GM12801 (cell line): Measurements from ENCODE around the gene OR1E1.

ENCODE experiments used
- TF ChIP-seq, protein P1 (sequence below): IDR thresholded peaks from one replicate; pipeline ENCODE4 v1.5.1; 2011; ENCODE audit warnings: control low read depth; ENCODE audit not compliant: insufficient read length; ENCODE audit errors: extremely low read depth

Gene OR1E1, protein sequence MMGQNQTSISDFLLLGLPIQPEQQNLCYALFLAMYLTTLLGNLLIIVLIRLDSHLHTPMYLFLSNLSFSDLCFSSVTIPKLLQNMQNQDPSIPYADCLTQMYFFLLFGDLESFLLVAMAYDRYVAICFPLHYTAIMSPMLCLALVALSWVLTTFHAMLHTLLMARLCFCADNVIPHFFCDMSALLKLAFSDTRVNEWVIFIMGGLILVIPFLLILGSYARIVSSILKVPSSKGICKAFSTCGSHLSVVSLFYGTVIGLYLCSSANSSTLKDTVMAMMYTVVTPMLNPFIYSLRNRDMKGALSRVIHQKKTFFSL

GRCh38 chr17:3398310-3398709, at the start of gene OR1E1:
Gene OR1E1 (minus strand): TSS chr17:3398410. CDS start chr17:3398410, 0 bp downstream.
- TF ChIP-seq, protein P1, sequence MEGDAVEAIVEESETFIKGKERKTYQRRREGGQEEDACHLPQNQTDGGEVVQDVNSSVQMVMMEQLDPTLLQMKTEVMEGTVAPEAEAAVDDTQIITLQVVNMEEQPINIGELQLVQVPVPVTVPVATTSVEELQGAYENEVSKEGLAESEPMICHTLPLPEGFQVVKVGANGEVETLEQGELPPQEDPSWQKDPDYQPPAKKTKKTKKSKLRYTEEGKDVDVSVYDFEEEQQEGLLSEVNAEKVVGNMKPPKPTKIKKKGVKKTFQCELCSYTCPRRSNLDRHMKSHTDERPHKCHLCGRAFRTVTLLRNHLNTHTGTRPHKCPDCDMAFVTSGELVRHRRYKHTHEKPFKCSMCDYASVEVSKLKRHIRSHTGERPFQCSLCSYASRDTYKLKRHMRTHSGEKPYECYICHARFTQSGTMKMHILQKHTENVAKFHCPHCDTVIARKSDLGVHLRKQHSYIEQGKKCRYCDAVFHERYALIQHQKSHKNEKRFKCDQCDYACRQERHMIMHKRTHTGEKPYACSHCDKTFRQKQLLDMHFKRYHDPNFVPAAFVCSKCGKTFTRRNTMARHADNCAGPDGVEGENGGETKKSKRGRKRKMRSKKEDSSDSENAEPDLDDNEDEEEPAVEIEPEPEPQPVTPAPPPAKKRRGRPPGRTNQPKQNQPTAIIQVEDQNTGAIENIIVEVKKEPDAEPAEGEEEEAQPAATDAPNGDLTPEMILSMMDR: no peak

GRCh38 chr17:3447625-3448024, 49.4 kb upstream of the OR1E1 start:
- TF ChIP-seq, protein P1: no peak

GRCh38 chr17:3440451-3440850, 42.2 kb upstream of the OR1E1 start:
- TF ChIP-seq, protein P1: no peak

- TF ChIP-seq, protein P1: no peak
Measured at GRCh38 chr17:3438368-3438767, 40.2 kb upstream of the OR1E1 start.

DNA sequence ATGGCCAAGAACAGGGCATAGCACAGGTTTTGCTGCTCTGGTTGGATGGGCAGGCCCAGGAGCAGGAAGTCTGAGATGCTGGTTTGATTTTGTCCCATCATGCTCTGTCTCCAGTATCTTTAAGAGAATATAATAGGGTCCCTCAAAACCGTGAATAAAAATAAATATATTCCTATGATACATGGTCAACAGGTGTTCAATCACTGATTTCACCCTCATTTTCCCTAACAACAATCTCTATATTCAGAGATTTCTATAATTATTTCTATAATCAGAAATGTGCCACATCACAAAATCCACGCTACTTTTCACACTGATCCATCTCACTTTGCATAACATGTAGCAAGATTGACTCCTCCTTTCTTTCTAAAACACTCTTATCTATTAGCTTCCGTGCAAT, 35.5 kb upstream of the OR1E1 start, which contains the start of gene OR1E2:
Gene OR1E2 (minus strand): TSS at position 101 of the 400 bp plus-strand sequence. CDS start 0 bp downstream, at position 101.
- TF ChIP-seq, protein P1: no peak

GRCh38 chr17:3418222-3418621, 20.0 kb upstream of the OR1E1 start:
- TF ChIP-seq, protein P1: no peak

DNA sequence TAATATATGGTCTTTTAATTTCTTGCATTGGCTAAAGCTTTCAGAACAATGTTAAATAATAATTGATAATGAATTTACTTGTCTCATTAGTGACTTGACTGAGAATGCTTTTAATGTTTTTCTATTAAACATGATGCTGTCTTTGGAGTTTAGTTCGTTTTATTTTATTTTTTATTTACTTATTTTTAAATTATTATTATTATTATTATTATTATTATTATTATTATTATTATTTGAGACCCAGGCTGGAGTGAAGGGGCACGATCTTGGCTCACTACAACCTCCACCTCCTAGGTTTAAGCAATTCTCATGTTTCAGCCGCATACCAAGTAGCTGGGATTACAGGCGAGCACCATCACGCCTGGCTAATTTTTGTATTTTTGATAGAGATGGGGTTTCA, 17.4 kb upstream of the OR1E1 start:
- TF ChIP-seq, protein P1: no peak
